Parathyroid adenoma (tissue), 2 donors: ENCODE results near the gene KCNB1.

ENCODE experiments used
- H2AFZ ChIP-seq: fragments of 300-600 bp; sonication (generic); one replicate; pipeline ENCODE4 v1.7.0; 2017; ENCODE audit warnings: antibody characterized with exemption, mild to moderate bottlenecking
- H3K27ac ChIP-seq: fragments of 300-600 bp; sonication (generic); one replicate; pipeline ENCODE4 v1.7.0; 2017
- H3K27me3 ChIP-seq: fragments of 300-600 bp; sonication (generic); one replicate; pipeline ENCODE4 v1.7.0; 2017; ENCODE audit warnings: low read length; ENCODE audit not compliant: control insufficient read depth, insufficient read depth
- H3K36me3 ChIP-seq: fragments of 300-600 bp; sonication (generic); one replicate; pipeline ENCODE4 v1.7.0; 2017; ENCODE audit warnings: low read length; ENCODE audit not compliant: control insufficient read depth, insufficient read depth
- H3K4me1 ChIP-seq: fragments of 300-600 bp; sonication (generic); one replicate; pipeline ENCODE4 v1.7.0; 2017; ENCODE audit warnings: control low read depth
- H3K4me2 ChIP-seq: fragments of 300-600 bp; sonication (generic); one replicate; pipeline ENCODE4 v1.7.0; 2017; ENCODE audit warnings: low read length
- H3K4me3 ChIP-seq: fragments of 300-600 bp; sonication (generic); one replicate; pipeline ENCODE4 v1.7.0; 2017; ENCODE audit warnings: low read depth, low read length
- H3K79me2 ChIP-seq: fragments of 300-600 bp; sonication (generic); one replicate; pipeline ENCODE4 v1.7.0; 2017; ENCODE audit warnings: control low read depth
- H3K9ac ChIP-seq: fragments of 300-600 bp; sonication (generic); one replicate; pipeline ENCODE4 v1.7.0; 2017; ENCODE audit warnings: mild to moderate bottlenecking
- H3K9me3 ChIP-seq: fragments of 300-600 bp; sonication (generic); one replicate; pipeline ENCODE4 v1.7.0; 2017; ENCODE audit warnings: low read length; ENCODE audit not compliant: control insufficient read depth
- TF ChIP-seq, protein P1 (sequence below): fragments of 300-600 bp; sonication (generic); IDR thresholded peaks from one replicate; pipeline ENCODE4 v1.7.0; 2017; ENCODE audit warnings: antibody characterized with exemption, mild to moderate bottlenecking
- donor health status: primary hyperparathyroidism.

Gene KCNB1

DNA sequence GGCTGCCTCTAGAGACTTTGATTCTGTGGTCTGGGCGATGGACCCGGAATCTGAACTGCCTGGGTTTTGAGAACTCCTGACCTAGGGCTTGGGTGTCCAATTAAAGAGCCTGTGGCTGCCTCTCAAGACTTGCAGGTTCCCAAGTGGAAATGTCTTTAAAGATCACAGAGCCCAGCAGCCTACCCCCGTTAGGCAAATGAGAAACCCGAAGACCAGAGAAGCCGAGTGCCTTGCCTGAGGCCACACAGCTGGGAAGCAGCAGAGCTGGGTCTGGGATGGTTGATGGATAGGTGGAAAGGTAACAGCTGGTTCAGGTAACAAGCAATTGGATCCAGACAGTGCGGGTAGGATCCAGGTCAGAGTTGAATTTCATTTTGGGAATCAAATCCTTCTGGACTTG is 25.8 kb downstream of the KCNB1 start:
- H3K9ac ChIP-seq = no peak overlapping the region
- no peaks in the 10 kb centered on the region for H3K4me1 ChIP-seq
- TF ChIP-seq, protein P1, sequence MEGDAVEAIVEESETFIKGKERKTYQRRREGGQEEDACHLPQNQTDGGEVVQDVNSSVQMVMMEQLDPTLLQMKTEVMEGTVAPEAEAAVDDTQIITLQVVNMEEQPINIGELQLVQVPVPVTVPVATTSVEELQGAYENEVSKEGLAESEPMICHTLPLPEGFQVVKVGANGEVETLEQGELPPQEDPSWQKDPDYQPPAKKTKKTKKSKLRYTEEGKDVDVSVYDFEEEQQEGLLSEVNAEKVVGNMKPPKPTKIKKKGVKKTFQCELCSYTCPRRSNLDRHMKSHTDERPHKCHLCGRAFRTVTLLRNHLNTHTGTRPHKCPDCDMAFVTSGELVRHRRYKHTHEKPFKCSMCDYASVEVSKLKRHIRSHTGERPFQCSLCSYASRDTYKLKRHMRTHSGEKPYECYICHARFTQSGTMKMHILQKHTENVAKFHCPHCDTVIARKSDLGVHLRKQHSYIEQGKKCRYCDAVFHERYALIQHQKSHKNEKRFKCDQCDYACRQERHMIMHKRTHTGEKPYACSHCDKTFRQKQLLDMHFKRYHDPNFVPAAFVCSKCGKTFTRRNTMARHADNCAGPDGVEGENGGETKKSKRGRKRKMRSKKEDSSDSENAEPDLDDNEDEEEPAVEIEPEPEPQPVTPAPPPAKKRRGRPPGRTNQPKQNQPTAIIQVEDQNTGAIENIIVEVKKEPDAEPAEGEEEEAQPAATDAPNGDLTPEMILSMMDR = no peak
- H3K9me3 ChIP-seq = no peaks in the 10 kb centered on the region
- H3K4me3 ChIP-seq = no peak overlapping the region
- no peak overlapping the region for H2AFZ ChIP-seq
- H3K27me3 ChIP-seq = no peaks in the 10 kb centered on the region
- H3K27ac ChIP-seq = no peak overlapping the region
- H3K36me3 ChIP-seq = no peaks in the 10 kb centered on the region
- H3K79me2 ChIP-seq = no peaks in the 10 kb centered on the region
- no peak overlapping the region for H3K4me2 ChIP-seq

DNA sequence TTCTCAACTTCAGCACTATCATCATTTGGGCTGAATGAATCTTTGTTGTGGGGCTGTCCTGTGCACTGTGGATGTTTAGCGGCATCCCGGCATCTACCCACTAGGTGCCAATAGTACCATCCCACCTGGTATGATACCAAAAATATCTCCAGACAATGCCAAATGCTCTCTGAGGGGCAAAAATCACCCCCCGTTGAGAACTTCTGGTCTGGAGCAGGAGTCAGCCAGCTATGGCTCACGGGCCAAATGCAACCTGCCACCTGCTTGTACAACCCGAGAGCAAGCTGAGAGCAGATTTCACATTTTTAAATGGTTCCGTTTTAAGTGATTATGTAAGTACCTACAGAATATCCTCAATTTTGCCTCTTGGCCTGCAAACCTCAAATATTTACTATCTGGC is 26.8 kb downstream of the KCNB1 start:
- H3K4me2 ChIP-seq = no peak overlapping the region
- H3K27me3 ChIP-seq = no peaks in the 10 kb centered on the region
- H3K36me3 ChIP-seq = no peaks in the 10 kb centered on the region
- H3K27ac ChIP-seq = no peak overlapping the region
- no peaks in the 10 kb centered on the region for H3K4me1 ChIP-seq
- no peak overlapping the region for H3K4me3 ChIP-seq
- TF ChIP-seq, protein P1 = no peak
- no peaks in the 10 kb centered on the region for H3K79me2 ChIP-seq
- H3K9me3 ChIP-seq = no peaks in the 10 kb centered on the region
- H2AFZ ChIP-seq = no peak overlapping the region
- H3K9ac ChIP-seq = no peak overlapping the region

DNA sequence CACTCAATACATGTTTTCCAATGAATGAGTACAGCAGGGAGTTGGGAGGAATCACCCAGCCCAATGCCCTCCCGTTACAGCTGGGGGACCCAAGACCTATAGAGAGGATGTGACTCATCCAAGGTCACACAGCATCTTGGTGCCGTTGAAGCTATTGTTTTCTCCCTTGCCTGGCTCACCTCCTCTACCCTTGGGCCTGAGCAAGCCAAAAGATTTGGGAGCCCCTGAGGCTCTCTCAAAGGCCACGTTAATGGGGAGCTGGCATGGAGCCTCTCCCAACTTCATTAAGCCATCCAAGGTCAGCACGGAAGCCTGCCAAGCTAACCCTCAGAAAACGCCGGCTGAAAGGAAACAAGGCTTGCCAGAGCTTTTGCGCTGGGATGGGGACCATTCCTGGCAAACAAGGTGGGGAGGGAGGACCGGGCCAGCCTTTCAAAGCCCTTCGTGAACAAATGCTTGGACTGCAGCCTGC is 30.4 kb downstream of the KCNB1 start:
- no peaks in the 10 kb centered on the region for H3K4me1 ChIP-seq
- H3K27ac ChIP-seq = no peak overlapping the region

DNA sequence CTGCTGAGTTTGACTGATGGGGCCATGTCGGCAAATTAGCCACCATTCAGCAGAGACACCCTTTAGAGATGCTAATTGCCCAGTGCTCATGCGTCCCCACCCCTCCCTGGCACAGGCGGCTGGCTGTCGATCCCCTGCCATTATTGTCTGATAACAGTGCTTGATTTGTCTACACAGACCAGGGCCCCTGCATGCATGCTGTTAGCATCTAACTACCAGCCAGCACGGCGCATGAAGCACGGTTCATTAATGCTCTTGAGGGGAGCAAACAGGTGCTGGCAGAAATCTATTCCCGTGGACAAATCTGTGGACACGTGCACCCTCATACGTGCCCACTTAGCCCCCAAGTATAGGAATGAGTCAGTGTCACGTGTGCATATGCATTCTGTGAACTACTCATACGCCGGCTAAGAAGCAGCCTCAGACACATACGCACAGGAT is 32.2 kb downstream of the KCNB1 start:
- H3K4me1 ChIP-seq = no peaks in the 10 kb centered on the region

More for the DNA sequence above, 30.4 kb downstream of the KCNB1 start:
- H3K9ac ChIP-seq = no peak overlapping the region
- no peaks in the 10 kb centered on the region for H3K27me3 ChIP-seq
- TF ChIP-seq, protein P1 = no peak
- H3K4me3 ChIP-seq = no peak overlapping the region
- no peak overlapping the region for H2AFZ ChIP-seq
- no peak overlapping the region for H3K4me2 ChIP-seq
- no peaks in the 10 kb centered on the region for H3K9me3 ChIP-seq
- no peaks in the 10 kb centered on the region for H3K36me3 ChIP-seq
- peaks cover 2% of the 10 kb centered on the region for H3K79me2 ChIP-seq

DNA sequence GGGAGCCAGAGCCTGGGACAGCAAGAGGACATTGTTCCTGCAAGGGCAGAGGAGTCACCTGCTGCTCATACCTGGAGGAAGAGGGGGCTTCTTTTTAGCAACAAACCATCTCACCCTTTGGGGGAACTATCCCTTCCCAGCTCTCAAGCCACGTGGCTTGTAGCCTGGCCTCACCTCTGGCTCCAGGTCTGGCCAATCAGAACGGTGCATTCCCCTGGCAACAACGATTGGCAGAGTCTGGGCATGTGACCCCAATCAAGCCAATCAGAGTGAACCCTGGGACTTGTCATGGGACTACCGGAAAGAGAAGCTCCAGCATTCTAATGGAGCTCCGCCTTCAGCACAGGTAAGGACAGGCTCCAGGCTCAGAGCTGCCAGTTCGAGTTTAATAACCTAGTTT is 33.6 kb downstream of the KCNB1 start:
- no peak overlapping the region for H3K4me2 ChIP-seq
- H3K9me3 ChIP-seq = no peaks in the 10 kb centered on the region
- H3K36me3 ChIP-seq = no peaks in the 10 kb centered on the region
- TF ChIP-seq, protein P1 = no peak
- no peak overlapping the region for H3K4me3 ChIP-seq
- H3K4me1 ChIP-seq = no peaks in the 10 kb centered on the region
- H3K27ac ChIP-seq = no peak overlapping the region
- no peak overlapping the region for H3K9ac ChIP-seq
- H2AFZ ChIP-seq = no peak overlapping the region
- no peaks in the 10 kb centered on the region for H3K27me3 ChIP-seq
- peaks cover 4% of the 10 kb centered on the region for H3K79me2 ChIP-seq

More for the DNA sequence above, 32.2 kb downstream of the KCNB1 start:
- TF ChIP-seq, protein P1 = no peak
- Histone ChIP-seq H3K4me3 (no peak overlapping the region), H3K79me2 (peaks cover 4% of the 10 kb centered on the region), H3K9me3 (no peaks in the 10 kb centered on the region), H3K27me3 (no peaks in the 10 kb centered on the region), H3K4me2 (no peak overlapping the region), H3K36me3 (no peaks in the 10 kb centered on the region), H3K9ac (no peak overlapping the region), H2AFZ (no peak overlapping the region), H3K27ac (no peak overlapping the region)
